Osteoblast (primary cell): ENCODE results near the gene TBPL2. TPM values are rescaled to one million over a fixed set of nuclear protein-coding genes. Genes with fewer than 3 reads are reported as not detected.

Source experiments
- DNase-seq: peaks from one replicate; pipeline ENCODE4 v3.0.0; 2011; ENCODE audit warnings: low spot score, mixed read lengths; ENCODE audit not compliant: insufficient read length; ENCODE audit errors: missing footprints
- H2AFZ ChIP-seq: 2 replicates; pipeline ENCODE4 v1.6.0; 2011; ENCODE audit warnings: mild to moderate bottlenecking, low read length
- H3K27ac ChIP-seq: 2 replicates; pipeline ENCODE4 v1.5.1; 2011; ENCODE audit warnings: mild to moderate bottlenecking, low read depth, low read length, moderate library complexity
- H3K27me3 ChIP-seq: 2 replicates; pipeline ENCODE4 v1.6.0; 2012; ENCODE audit warnings: mild to moderate bottlenecking, control low read depth, inconsistent platforms, low read length, moderate library complexity; ENCODE audit not compliant: insufficient read depth
- H3K36me3 ChIP-seq: 2 replicates; pipeline ENCODE4 v1.5.1; 2011; ENCODE audit warnings: mild to moderate bottlenecking, low read length, control low read depth, moderate library complexity; ENCODE audit not compliant: insufficient read depth
- H3K4me1 ChIP-seq: 2 replicates; pipeline ENCODE4 v1.5.1; 2011; ENCODE audit warnings: mild to moderate bottlenecking, low read length, control low read depth, moderate library complexity; ENCODE audit not compliant: insufficient read depth
- H3K4me2 ChIP-seq: 2 replicates; pipeline ENCODE4 v1.6.0; 2011; ENCODE audit warnings: mild to moderate bottlenecking, low read length; ENCODE audit not compliant: insufficient read depth
- H3K4me3 ChIP-seq: fragments of 200-600 bp; sonication (generic); 3 replicates; pipeline ENCODE4 v1.5.1; 2012; ENCODE audit warnings: mild to moderate bottlenecking, low read length, inconsistent platforms; ENCODE audit not compliant: insufficient read depth
- H3K79me2 ChIP-seq: 2 replicates; pipeline ENCODE4 v1.6.0; 2012; ENCODE audit warnings: mild to moderate bottlenecking, low read length, control low read depth, inconsistent platforms; ENCODE audit not compliant: insufficient read depth
- H3K9me3 ChIP-seq: 2 replicates; pipeline ENCODE4 v1.5.1; 2011; ENCODE audit warnings: low read depth, low read length, control low read depth
- H4K20me1 ChIP-seq: 2 replicates; pipeline ENCODE4 v1.6.0; 2012; ENCODE audit warnings: mild to moderate bottlenecking, low read length, control low read depth; ENCODE audit not compliant: insufficient read depth
- total RNA-seq: library from RNA; depleted of rRNA; stranded (reverse); fragments of >200 nt; gene quantifications from 2 replicates; pipeline ENCODE4 v1.2.3, GENCODE V29; 2012
- TF ChIP-seq, protein P1 (sequence below): IDR thresholded peaks from 2 replicates; pipeline ENCODE4 v1.5.1; 2011; ENCODE audit warnings: mild to moderate bottlenecking, low read depth, low read length, moderate library complexity; ENCODE audit errors: extremely low read depth

The TBPL2 gene
- total RNA-seq = not detected in 2 replicates

DNA sequence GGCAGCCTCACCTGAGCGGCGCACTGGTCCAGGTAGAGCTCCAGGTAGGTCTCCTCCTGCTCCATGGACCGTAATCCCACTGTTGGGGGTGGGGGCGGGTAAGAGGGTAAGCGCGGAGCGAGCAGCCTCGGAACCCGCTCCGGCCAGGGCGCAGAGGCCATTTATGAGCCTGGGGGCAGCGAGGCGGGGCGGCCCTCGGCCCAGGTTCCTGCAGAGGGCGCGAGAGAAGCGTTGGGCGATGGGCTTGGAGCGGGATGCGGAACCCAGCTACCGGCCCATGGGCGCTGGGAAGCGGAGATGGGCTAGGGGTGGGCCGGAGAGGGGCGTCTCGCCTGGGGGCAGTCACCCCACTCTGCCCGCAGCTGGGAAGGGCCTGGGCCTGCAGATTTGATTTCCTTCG lies at the start of gene TBPL2:
TSS of gene TBPL2 (minus strand) at position 232 of the 400 bp plus-strand sequence. CDS start at position 65, 167 bp downstream.
- DNase-seq = peak; percentile 34

GRCh38 chr14:55488204-55488603 lies 47.8 kb upstream of the TBPL2 start:
- Histone ChIP-seq H4K20me1 (no peaks in the 10 kb centered on the region), H3K36me3 (no peaks in the 10 kb centered on the region), H3K4me2 (no peak overlapping the region), H3K9me3 (no peaks in the 10 kb centered on the region), H3K27ac (no peak overlapping the region), H3K79me2 (no peaks in the 10 kb centered on the region), H3K27me3 (no peaks in the 10 kb centered on the region), H3K4me3 (no peak overlapping the region), H2AFZ (no peak overlapping the region), H3K4me1 (no peaks in the 10 kb centered on the region)
- TF ChIP-seq, protein P1, sequence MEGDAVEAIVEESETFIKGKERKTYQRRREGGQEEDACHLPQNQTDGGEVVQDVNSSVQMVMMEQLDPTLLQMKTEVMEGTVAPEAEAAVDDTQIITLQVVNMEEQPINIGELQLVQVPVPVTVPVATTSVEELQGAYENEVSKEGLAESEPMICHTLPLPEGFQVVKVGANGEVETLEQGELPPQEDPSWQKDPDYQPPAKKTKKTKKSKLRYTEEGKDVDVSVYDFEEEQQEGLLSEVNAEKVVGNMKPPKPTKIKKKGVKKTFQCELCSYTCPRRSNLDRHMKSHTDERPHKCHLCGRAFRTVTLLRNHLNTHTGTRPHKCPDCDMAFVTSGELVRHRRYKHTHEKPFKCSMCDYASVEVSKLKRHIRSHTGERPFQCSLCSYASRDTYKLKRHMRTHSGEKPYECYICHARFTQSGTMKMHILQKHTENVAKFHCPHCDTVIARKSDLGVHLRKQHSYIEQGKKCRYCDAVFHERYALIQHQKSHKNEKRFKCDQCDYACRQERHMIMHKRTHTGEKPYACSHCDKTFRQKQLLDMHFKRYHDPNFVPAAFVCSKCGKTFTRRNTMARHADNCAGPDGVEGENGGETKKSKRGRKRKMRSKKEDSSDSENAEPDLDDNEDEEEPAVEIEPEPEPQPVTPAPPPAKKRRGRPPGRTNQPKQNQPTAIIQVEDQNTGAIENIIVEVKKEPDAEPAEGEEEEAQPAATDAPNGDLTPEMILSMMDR = no peak
- DNase-seq = no peak

More for the DNA sequence above, at the start of gene TBPL2:
- TF ChIP-seq, protein P1 = peak; percentile 16
- Histone ChIP-seq H3K4me3 (no peak within 1 kb of the TSS), H3K36me3 (no peaks in the 10 kb centered on the region), H3K79me2 (no peaks in the 10 kb centered on the region), H3K27ac (no peak within 1 kb of the TSS), H3K27me3 (peaks cover 16% of the 10 kb centered on the region), H3K9me3 (no peaks in the 10 kb centered on the region), H3K4me2 (no peak within 1 kb of the TSS), H3K4me1 (no peaks in the 10 kb centered on the region), H2AFZ (no peak within 1 kb of the TSS), H4K20me1 (no peaks in the 10 kb centered on the region)

DNA sequence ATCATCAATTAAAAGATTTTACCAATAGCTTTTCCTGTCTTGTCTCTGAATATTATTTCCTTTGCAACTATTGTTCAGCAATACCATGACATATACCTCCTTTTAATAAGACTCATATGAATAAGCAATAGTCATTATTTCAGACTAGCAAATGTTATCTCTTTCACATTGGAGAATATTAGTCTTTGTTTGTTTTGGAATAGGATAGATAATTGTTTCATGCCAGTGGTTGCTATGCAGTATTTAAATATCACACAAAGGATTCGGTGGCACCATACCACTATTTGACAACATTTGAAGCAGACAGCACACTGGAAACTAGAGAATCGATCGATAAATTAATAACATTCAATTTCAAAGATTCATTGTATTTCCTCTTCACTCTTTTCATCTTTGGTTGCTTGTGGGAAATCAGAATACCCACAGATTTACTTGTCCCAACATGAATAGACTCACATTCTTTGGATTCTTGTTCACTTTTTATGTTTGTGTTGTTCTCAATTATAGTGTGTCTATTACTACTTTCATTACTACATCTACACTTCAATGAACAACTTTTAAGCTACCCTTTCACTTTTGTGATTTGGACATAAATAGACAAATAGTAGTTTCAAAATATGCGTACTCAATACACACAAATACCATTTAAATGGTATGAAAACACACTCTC lies 42.7 kb upstream of the TBPL2 start:
- Histone ChIP-seq H4K20me1 (no peaks in the 10 kb centered on the region), H3K9me3 (no peaks in the 10 kb centered on the region), H2AFZ (no peak overlapping the region), H3K4me3 (no peak overlapping the region), H3K4me1 (no peaks in the 10 kb centered on the region), H3K4me2 (no peak overlapping the region), H3K36me3 (no peaks in the 10 kb centered on the region), H3K27ac (no peak overlapping the region), H3K27me3 (no peaks in the 10 kb centered on the region), H3K79me2 (no peaks in the 10 kb centered on the region)
- TF ChIP-seq, protein P1 = no peak
- no peak for DNase-seq

DNA sequence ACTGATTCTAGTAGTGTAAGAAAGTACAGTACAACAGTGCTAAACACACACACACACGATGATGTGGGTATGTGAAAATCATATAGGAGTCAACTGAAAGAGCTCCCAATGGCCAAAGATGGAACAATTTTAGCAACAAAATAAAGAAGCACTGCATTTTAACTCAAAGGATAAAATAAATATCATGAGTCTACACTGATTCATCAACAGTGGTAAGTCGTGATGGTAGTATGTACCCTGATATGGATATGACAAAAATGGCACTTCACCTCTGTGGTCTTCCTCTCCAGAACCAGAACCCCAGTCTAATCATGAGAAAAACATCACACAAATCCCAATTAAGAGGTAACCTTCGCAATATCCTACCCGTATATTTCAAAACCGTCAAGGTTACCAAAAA lies 41.4 kb upstream of the TBPL2 start:
- no peaks in the 10 kb centered on the region for H3K79me2 ChIP-seq
- no peaks in the 10 kb centered on the region for H3K27me3 ChIP-seq
- H3K4me1 ChIP-seq = no peaks in the 10 kb centered on the region
- no peak overlapping the region for H3K27ac ChIP-seq
- H4K20me1 ChIP-seq = no peaks in the 10 kb centered on the region
- no peaks in the 10 kb centered on the region for H3K36me3 ChIP-seq
- H2AFZ ChIP-seq = no peak overlapping the region
- H3K9me3 ChIP-seq = no peaks in the 10 kb centered on the region
- H3K4me2 ChIP-seq = no peak overlapping the region
- TF ChIP-seq, protein P1 = no peak
- H3K4me3 ChIP-seq = no peak overlapping the region
- no peak for DNase-seq
